Hepatocyte (in vitro differentiated cells): ENCODE results near the gene GBP2. TPM values are rescaled to one million over a fixed set of nuclear protein-coding genes. Genes with fewer than 3 reads are reported as not detected.

Experiments used
- DNase-seq: peaks from one replicate; pipeline ENCODE4 v3.0.0-alpha.2; 2016; ENCODE audit warnings: low spot score
- H2AFZ ChIP-seq: fragments of 200-600 bp; sonication (generic); 2 replicates; pipeline ENCODE4 v1.6.0; 2016; ENCODE audit warnings: antibody characterized with exemption, mild to moderate bottlenecking
- H3K27ac ChIP-seq: fragments of 200-600 bp; sonication (generic); 2 replicates; pipeline ENCODE4 v1.5.1; 2016; ENCODE audit warnings: mild to moderate bottlenecking
- H3K27me3 ChIP-seq: fragments of 200-600 bp; sonication (generic); 2 replicates; pipeline ENCODE4 v1.6.1; 2016
- H3K36me3 ChIP-seq: fragments of 200-600 bp; sonication (generic); replicated peaks from 2 replicates; pipeline ENCODE4 v1.5.1; 2016; ENCODE audit warnings: low read depth; ENCODE audit not compliant: insufficient read depth
- H3K4me1 ChIP-seq: fragments of 200-600 bp; sonication (generic); 2 replicates; pipeline ENCODE4 v1.5.1; 2016; ENCODE audit warnings: mild to moderate bottlenecking, moderate library complexity; ENCODE audit not compliant: insufficient read depth
- H3K4me2 ChIP-seq: fragments of 200-600 bp; sonication (generic); 2 replicates; pipeline ENCODE4 v1.6.0; 2016
- H3K4me3 ChIP-seq: fragments of 200-600 bp; sonication (generic); 2 replicates; pipeline ENCODE4 v1.5.1; 2016; ENCODE audit warnings: mild to moderate bottlenecking
- H3K79me2 ChIP-seq: fragments of 200-600 bp; sonication (generic); 2 replicates; pipeline ENCODE4 v1.6.0; 2017; ENCODE audit warnings: mild to moderate bottlenecking
- H3K9me2 ChIP-seq: fragments of 200-600 bp; sonication (generic); replicated peaks from 2 replicates; pipeline ENCODE4 v1.6.0; 2017; ENCODE audit warnings: mild to moderate bottlenecking; ENCODE audit not compliant: insufficient read depth
- H3K9me3 ChIP-seq: fragments of 200-600 bp; sonication (generic); 2 replicates; pipeline ENCODE4 v1.5.1; 2016; ENCODE audit warnings: low read depth, mild to moderate bottlenecking
- H4K20me1 ChIP-seq: fragments of 200-600 bp; sonication (generic); 2 replicates; pipeline ENCODE4 v1.6.0; 2016; ENCODE audit warnings: mild to moderate bottlenecking; ENCODE audit not compliant: insufficient read depth, poor library complexity, severe bottlenecking
- EZH2 ChIP-seq: fragments of 200-600 bp; sonication (generic); IDR thresholded peaks from 2 replicates; pipeline ENCODE4 v1.6.1; 2016; ENCODE audit warnings: antibody characterized with exemption, mild to moderate bottlenecking, borderline replicate concordance
- EZH2phosphoT487 ChIP-seq: fragments of 200-600 bp; sonication (generic); IDR thresholded peaks from one replicate; pipeline ENCODE4 v1.6.1; 2018; ENCODE audit warnings: antibody characterized with exemption, mild to moderate bottlenecking, low read depth, moderate library complexity; ENCODE audit not compliant: unreplicated experiment, severe bottlenecking
- WGBS: methylation state at CpG from one replicate; pipeline ENCODE4 v1.1.6; 2016; ENCODE audit warnings: low lambda C conversion rate; ENCODE audit errors: missing lambda C conversion rate; 5-methylcytosine and 5-hydroxymethylcytosine counted together
- polyA plus RNA-seq: library from polyadenylated mRNA; unstranded; fragments of >200 nt; fragmentation: Nextera tagmentation; extraction: Ambion mirVana; gene quantifications from 2 replicates; pipeline ENCODE4 v1.2.1, GENCODE V29; 2016
- total RNA-seq: library from RNA; depleted of rRNA; stranded (reverse); fragments of >200 nt; gene quantifications from 2 replicates; pipeline ENCODE4 v1.2.3, GENCODE V29; 2014
- TF ChIP-seq, protein P1 (sequence below): fragments of 200-600 bp; sonication (generic); IDR thresholded peaks from 2 replicates; pipeline ENCODE4 v1.5.1; 2016; ENCODE audit warnings: antibody characterized with exemption, mild to moderate bottlenecking; ENCODE audit not compliant: poor library complexity

GBP2 gene
- total and polyA plus RNA-seq, 2 experiments from 2014 or later, result 11.0 to 31.7 TPM

- no peaks in the 10 kb centered on the region for H3K79me2 ChIP-seq
- H3K4me3 ChIP-seq, result no peak overlapping the region
- H4K20me1 ChIP-seq, result no peaks in the 10 kb centered on the region
- H2AFZ ChIP-seq, result no peak overlapping the region
- H3K9me2 ChIP-seq, result no peaks in the 10 kb centered on the region
- H3K9me3 ChIP-seq, result no peaks in the 10 kb centered on the region
- DNase-seq, result no peak
- no peaks in the 10 kb centered on the region for H3K27me3 ChIP-seq
- H3K36me3 ChIP-seq, result no peaks in the 10 kb centered on the region
- H3K4me1 ChIP-seq, result no peaks in the 10 kb centered on the region
- TF ChIP-seq, protein P1, sequence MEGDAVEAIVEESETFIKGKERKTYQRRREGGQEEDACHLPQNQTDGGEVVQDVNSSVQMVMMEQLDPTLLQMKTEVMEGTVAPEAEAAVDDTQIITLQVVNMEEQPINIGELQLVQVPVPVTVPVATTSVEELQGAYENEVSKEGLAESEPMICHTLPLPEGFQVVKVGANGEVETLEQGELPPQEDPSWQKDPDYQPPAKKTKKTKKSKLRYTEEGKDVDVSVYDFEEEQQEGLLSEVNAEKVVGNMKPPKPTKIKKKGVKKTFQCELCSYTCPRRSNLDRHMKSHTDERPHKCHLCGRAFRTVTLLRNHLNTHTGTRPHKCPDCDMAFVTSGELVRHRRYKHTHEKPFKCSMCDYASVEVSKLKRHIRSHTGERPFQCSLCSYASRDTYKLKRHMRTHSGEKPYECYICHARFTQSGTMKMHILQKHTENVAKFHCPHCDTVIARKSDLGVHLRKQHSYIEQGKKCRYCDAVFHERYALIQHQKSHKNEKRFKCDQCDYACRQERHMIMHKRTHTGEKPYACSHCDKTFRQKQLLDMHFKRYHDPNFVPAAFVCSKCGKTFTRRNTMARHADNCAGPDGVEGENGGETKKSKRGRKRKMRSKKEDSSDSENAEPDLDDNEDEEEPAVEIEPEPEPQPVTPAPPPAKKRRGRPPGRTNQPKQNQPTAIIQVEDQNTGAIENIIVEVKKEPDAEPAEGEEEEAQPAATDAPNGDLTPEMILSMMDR, result no peak
- TF ChIP-seq EZH2phosphoT487 (no peak), EZH2 (no peak)
- H3K4me2 ChIP-seq, result no peak overlapping the region
- H3K27ac ChIP-seq, result no peak overlapping the region
- WGBS, result 71% methylated on average over 2 of the region's 2 CpGs
Measured at GRCh38 chr1:89167590-89168230, 41.8 kb upstream of the GBP2 start.

DNA sequence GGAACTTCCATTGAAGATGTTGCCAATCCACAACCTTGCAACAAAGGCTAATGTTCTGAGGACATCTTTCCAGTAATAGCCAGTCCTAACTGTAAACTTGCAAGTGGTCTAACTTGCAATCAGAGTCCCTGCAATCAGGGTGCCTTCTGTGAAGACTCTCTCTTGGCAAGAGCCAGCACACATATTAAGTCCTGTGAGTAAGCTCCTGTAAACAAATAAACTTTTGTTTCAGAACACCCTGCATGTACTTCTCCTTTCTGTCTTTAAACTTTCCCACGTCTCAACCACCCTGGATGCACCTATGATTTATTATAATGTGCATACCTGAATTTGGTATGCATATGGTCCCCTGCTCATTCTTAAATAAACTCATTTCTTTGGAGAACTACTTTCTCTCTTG, 40.8 kb upstream of the GBP2 start:
- 53% methylated on average over 1 of the region's 1 CpG for WGBS
- DNase-seq, result no peak
- Histone ChIP-seq H3K27ac (no peak overlapping the region), H3K27me3 (no peaks in the 10 kb centered on the region), H3K9me2 (no peaks in the 10 kb centered on the region), H2AFZ (no peak overlapping the region), H3K4me2 (no peak overlapping the region), H3K36me3 (no peaks in the 10 kb centered on the region), H3K4me3 (no peak overlapping the region), H4K20me1 (no peaks in the 10 kb centered on the region), H3K9me3 (no peaks in the 10 kb centered on the region), H3K4me1 (no peaks in the 10 kb centered on the region), H3K79me2 (no peaks in the 10 kb centered on the region)
- TF ChIP-seq EZH2phosphoT487, result no peak
- TF ChIP-seq EZH2, result no peak
- TF ChIP-seq, protein P1, result no peak

- 92% methylated on average over 4 of the region's 5 CpGs for WGBS
- no peak for DNase-seq
Measured at GRCh38 chr1:89165811-89166210, 39.9 kb upstream of the GBP2 start.

DNA sequence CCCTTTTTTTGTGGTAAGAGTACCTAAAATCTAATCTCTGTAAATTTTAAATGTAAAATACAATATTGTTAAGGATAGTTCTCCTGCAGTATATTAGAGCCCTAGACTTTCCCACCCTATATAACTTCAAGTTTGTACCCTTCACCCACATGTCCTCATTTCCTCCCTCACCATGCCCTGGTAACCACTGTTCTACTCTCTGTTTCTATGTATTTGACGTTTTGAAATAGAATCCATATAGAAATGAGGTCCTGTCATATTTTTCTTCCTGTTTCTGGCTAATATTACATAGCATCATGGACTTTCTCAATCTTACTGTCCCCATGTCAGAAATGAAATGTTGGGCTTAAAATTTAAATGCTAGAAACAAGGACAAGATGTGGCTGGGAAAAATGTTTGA, 25.1 kb upstream of the GBP2 start:
- no peaks in the 10 kb centered on the region for H3K79me2 ChIP-seq
- H3K9me3 ChIP-seq, result no peaks in the 10 kb centered on the region
- H3K4me1 ChIP-seq, result no peaks in the 10 kb centered on the region
- no peaks in the 10 kb centered on the region for H3K36me3 ChIP-seq
- H4K20me1 ChIP-seq, result no peaks in the 10 kb centered on the region
- no peak overlapping the region for H2AFZ ChIP-seq
- DNase-seq, result no peak
- no peaks in the 10 kb centered on the region for H3K27me3 ChIP-seq
- H3K4me2 ChIP-seq, result no peak overlapping the region
- no peak for TF ChIP-seq EZH2phosphoT487
- TF ChIP-seq, protein P1, result no peak
- TF ChIP-seq EZH2, result no peak
- no peak overlapping the region for H3K4me3 ChIP-seq
- H3K27ac ChIP-seq, result no peak overlapping the region
- 77% methylated on average over 1 of the region's 1 CpG for WGBS
- H3K9me2 ChIP-seq, result no peaks in the 10 kb centered on the region

More at GRCh38 chr1:89165811-89166210, 39.9 kb upstream of the GBP2 start:
- Histone ChIP-seq H3K36me3 (no peaks in the 10 kb centered on the region), H3K9me2 (no peaks in the 10 kb centered on the region), H2AFZ (no peak overlapping the region), H3K4me2 (no peak overlapping the region), H3K4me3 (no peak overlapping the region), H3K9me3 (no peaks in the 10 kb centered on the region), H4K20me1 (no peaks in the 10 kb centered on the region), H3K27ac (no peak overlapping the region), H3K79me2 (no peaks in the 10 kb centered on the region), H3K4me1 (no peaks in the 10 kb centered on the region), H3K27me3 (no peaks in the 10 kb centered on the region)
- no peak for TF ChIP-seq EZH2
